ENCODE data around the gene UBE2G2. TPM values are rescaled to one million over a fixed set of nuclear protein-coding genes. Genes with fewer than 3 reads are reported as not detected.

The UBE2G2 gene
- polyA plus RNA-seq, 1 donor = 140 TPM

GRCh38 chr21:44751186-44751798, 50.3 kb downstream of the UBE2G2 start:
- no peak for DNase-seq

GRCh38 chr21:44750675-44751025, 51.0 kb downstream of the UBE2G2 start:
- no peak for DNase-seq

- no peak for DNase-seq
Measured at GRCh38 chr21:44749759-44750674, 51.6 kb downstream of the UBE2G2 start.

- DNase-seq = no peak
Measured at GRCh38 chr21:44749116-44749758, 52.4 kb downstream of the UBE2G2 start.

GRCh38 chr21:44748621-44749020, 53.0 kb downstream of the UBE2G2 start:
- no peak for DNase-seq

GRCh38 chr21:44742418-44743153, 59.0 kb downstream of the UBE2G2 start:
- no peak for DNase-seq

GRCh38 chr21:44741921-44742320, 59.7 kb downstream of the UBE2G2 start:
- no peak for DNase-seq

GRCh38 chr21:44740742-44741141, 60.9 kb downstream of the UBE2G2 start:
- DNase-seq = no peak

GRCh38 chr21:44739316-44739715, 62.3 kb downstream of the UBE2G2 start:
- DNase-seq = no peak

- no peak for DNase-seq
Measured at GRCh38 chr21:44738621-44739020, 63.0 kb downstream of the UBE2G2 start.

- DNase-seq = no peak
Measured at GRCh38 chr21:44737706-44738354, 63.8 kb downstream of the UBE2G2 start.

GRCh38 chr21:44736291-44737004, 65.2 kb downstream of the UBE2G2 start:
- no peak for DNase-seq

GRCh38 chr21:44735821-44736220, 65.8 kb downstream of the UBE2G2 start:
- no peak for DNase-seq

- DNase-seq = no peak
Measured at GRCh38 chr21:44734841-44735240, 66.8 kb downstream of the UBE2G2 start.

- no peak for DNase-seq
Measured at GRCh38 chr21:44734026-44734745, 67.4 kb downstream of the UBE2G2 start.

- no peak for DNase-seq
Measured at GRCh38 chr21:44732956-44733355, 68.7 kb downstream of the UBE2G2 start.

- no peak for DNase-seq
Measured at GRCh38 chr21:44732263-44732662, 69.4 kb downstream of the UBE2G2 start.

GRCh38 chr21:44730951-44731579, 70.6 kb downstream of the UBE2G2 start:
- no peak for DNase-seq

GRCh38 chr21:44730028-44730395, 71.6 kb downstream of the UBE2G2 start:
- DNase-seq = no peak

All from left kidney (tissue), 2 donors.